HCT116 (cell line): Measurements from ENCODE around the gene A2M. TPM values are rescaled to one million over a fixed set of nuclear protein-coding genes. Genes with fewer than 3 reads are reported as not detected.

Experiments
- ATAC-seq: fragments of 200-7000 bp; cut with Tn5 transposase; 2 replicates; pipeline ENCODE4 v1.9.1; 2020; ENCODE audit warnings: mild to moderate bottlenecking, moderate library complexity
- BruUV-seq: library from RNA; stranded (reverse); fragments of 400-500 nt; replicated peaks from 2 replicates; lab custom pipeline; 2021; lab: Mats Ljungman, UMichigan
- CTCF ChIA-PET: fragments of 300-600 bp; sonication (Branson Sonifier 250); formaldehyde crosslinking; loops from one replicate; lab custom pipeline; 2021; ENCODE audit warnings: antibody characterized with exemption; lab: Charles Lee
- POLR2A ChIA-PET: fragments of 300-600, 350-600 bp; sonication (Branson Sonifier 250); formaldehyde crosslinking; loops from one replicate; lab custom pipeline; 2021; ENCODE audit warnings: antibody characterized with exemption; lab: Charles Lee
- RAD21 ChIA-PET, 2 experiments: fragments of 300-600 bp; sonication (Branson Sonifier 250); formaldehyde crosslinking; loops; one replicate each; lab custom pipeline; 2023; ENCODE audit warnings: low total read pairs in 2 of 2; ENCODE audit not compliant: uncharacterized antibody in 2 of 2, unreplicated experiment in 2 of 2, low non-redundant PET in 1 of 2; lab: Charles Lee
- DNase-seq: peaks from one replicate; pipeline ENCODE4 v3.0.0-alpha.2; 2010; ENCODE audit warnings: low read depth, low spot score
- H2AFZ ChIP-seq: fragments of 200-600 bp; shearing (Covaris generic), sonication (generic); 2 replicates; pipeline ENCODE4 v1.6.1; 2017; ENCODE audit warnings: low read depth, mixed run types, mixed read lengths, antibody characterized with exemption, low read length; ENCODE audit not compliant: poor library complexity, severe bottlenecking
- H3K27ac ChIP-seq: 2 replicates; pipeline ENCODE4 v1.5.1; 2012; ENCODE audit warnings: low read depth, low read length
- H3K27me3 ChIP-seq: fragments of 200-600 bp; sonication (generic); 2 replicates; pipeline ENCODE4 v1.6.1; 2016; ENCODE audit warnings: mixed run types, low read length, mixed read lengths; ENCODE audit not compliant: insufficient read depth
- H3K36me3 ChIP-seq, 2 experiments: fragments of 200-500 bp in 1 of 2; fragments of 200-600 bp in 1 of 2; sonication (Bioruptor generic) in 1 of 2; sonication (generic) in 1 of 2; 2 replicates each; pipeline versions ENCODE4 v1.5.1 to v1.6.1; 2014 to 2016; ENCODE audit warnings: low read length in 2 of 2, inconsistent platforms in 1 of 2, mixed read lengths in 1 of 2, mixed run types in 1 of 2; ENCODE audit not compliant: insufficient read depth in 2 of 2, control insufficient read depth in 1 of 2
- H3K4me1 ChIP-seq, 2 experiments: fragments of 200-600 bp in 1 of 2; sonication (generic) in 1 of 2; 2 replicates each; pipeline versions ENCODE4 v1.5.1 to v1.6.1; 2012 to 2017; ENCODE audit warnings: low read length in 2 of 2, inconsistent platforms in 1 of 2, mild to moderate bottlenecking in 1 of 2, mixed read lengths in 1 of 2, mixed run types in 1 of 2, moderate library complexity in 1 of 2; ENCODE audit not compliant: insufficient read depth in 2 of 2, control insufficient read depth in 1 of 2
- H3K4me2 ChIP-seq: fragments of 200-600 bp; sonication (generic); 2 replicates; pipeline ENCODE4 v1.6.1; 2017; ENCODE audit warnings: mixed run types, low read length, mixed read lengths
- H3K4me3 ChIP-seq, 2 experiments: fragments of 200-600 bp in 1 of 2; sonication (generic) in 1 of 2; replicated peaks in 1 of 2; 2 replicates each; pipeline ENCODE4 v1.5.1; 2011 to 2016; ENCODE audit warnings: low read length in 2 of 2, control low read depth in 1 of 2, low read depth in 1 of 2, mild to moderate bottlenecking in 1 of 2, mixed read lengths in 1 of 2, mixed run types in 1 of 2
- H3K79me2 ChIP-seq: fragments of 200-600 bp; sonication (generic); 2 replicates; pipeline ENCODE4 v1.6.1; 2017; ENCODE audit warnings: mild to moderate bottlenecking, mixed run types, low read length, moderate library complexity, mixed read lengths; ENCODE audit not compliant: insufficient read depth
- H3K9ac ChIP-seq: fragments of 200-600 bp; sonication (generic); 2 replicates; pipeline ENCODE4 v1.6.1; 2016; ENCODE audit warnings: low read length, mixed read lengths
- H3K9me2 ChIP-seq: fragments of 200-600 bp; sonication (generic), shearing (Covaris generic); 2 replicates; pipeline ENCODE4 v1.6.1; 2017; ENCODE audit warnings: mixed run types, mild to moderate bottlenecking, moderate library complexity; ENCODE audit not compliant: insufficient read depth
- H3K9me3 ChIP-seq, 2 experiments: fragments of 200-500 bp in 1 of 2; fragments of 200-600 bp in 1 of 2; sonication (Bioruptor generic) in 1 of 2; sonication (generic) in 1 of 2; 2 replicates each; pipeline ENCODE4 v1.6.1; 2014 to 2017; ENCODE audit warnings: low read length in 2 of 2, mixed read lengths in 2 of 2, inconsistent platforms in 1 of 2, low read depth in 1 of 2, mild to moderate bottlenecking in 1 of 2, mixed run types in 1 of 2, moderate library complexity in 1 of 2; ENCODE audit not compliant: control insufficient read depth in 1 of 2, insufficient read depth in 1 of 2
- H4K20me1 ChIP-seq: fragments of 200-600 bp; sonication (generic), shearing (Covaris generic); 2 replicates; pipeline ENCODE4 v1.6.1; 2017; ENCODE audit warnings: mixed run types, mild to moderate bottlenecking, moderate library complexity; ENCODE audit not compliant: insufficient read depth
- CBX3 ChIP-seq: IDR thresholded peaks from 2 replicates; pipeline ENCODE4 v1.6.1; 2012; ENCODE audit warnings: low read depth
- CEBPB ChIP-seq: IDR thresholded peaks from 2 replicates; pipeline ENCODE4 v1.6.1; 2012; ENCODE audit warnings: low read depth
- EZH2phosphoT487 ChIP-seq: fragments of 200-600 bp; IDR thresholded peaks from 2 replicates; pipeline ENCODE4 v1.6.1; 2018; ENCODE audit warnings: antibody characterized with exemption, borderline replicate concordance
- FOSL1 ChIP-seq: IDR thresholded peaks from 2 replicates; pipeline ENCODE4 v1.6.1; 2012; ENCODE audit warnings: low read depth
- MAX ChIP-seq: IDR thresholded peaks from 2 replicates; pipeline ENCODE4 v1.6.1; 2012
- POLR2A ChIP-seq: IDR thresholded peaks from 2 replicates; pipeline ENCODE4 v1.7.0; 2011; ENCODE audit warnings: borderline replicate concordance; ENCODE audit not compliant: insufficient read depth, insufficient read length; ENCODE audit errors: extremely low read depth
- POLR2AphosphoS5 ChIP-seq: IDR thresholded peaks from 2 replicates; pipeline ENCODE4 v1.6.1; 2011; ENCODE audit warnings: mild to moderate bottlenecking, low read depth, low read length, moderate library complexity
- RAD21 ChIP-seq: IDR thresholded peaks from 2 replicates; pipeline ENCODE4 v1.6.1; 2012; ENCODE audit warnings: low read depth, mild to moderate bottlenecking
- SIN3A ChIP-seq: IDR thresholded peaks from 2 replicates; pipeline ENCODE4 v1.6.1; 2012; ENCODE audit warnings: low read depth
- SP1 ChIP-seq: IDR thresholded peaks from 2 replicates; pipeline ENCODE4 v1.6.1; 2012; ENCODE audit warnings: low read depth
- SRF ChIP-seq: IDR thresholded peaks from 2 replicates; pipeline ENCODE4 v1.6.1; 2012; ENCODE audit warnings: low read depth
- TCF7L2 ChIP-seq: IDR thresholded peaks from 2 replicates; pipeline ENCODE4 v1.7.0; 2011; ENCODE audit warnings: borderline replicate concordance, inconsistent platforms; ENCODE audit not compliant: insufficient read depth, insufficient read length; ENCODE audit errors: extremely low read depth
- ZFX ChIP-seq: fragments of 450-650 bp; IDR thresholded peaks from 2 replicates; pipeline ENCODE4 v1.6.1; 2017
- ZNF274 ChIP-seq: fragments of 200-500 bp; sonication (Bioruptor generic); IDR thresholded peaks from 2 replicates; pipeline ENCODE4 v1.6.1; 2014; ENCODE audit warnings: mild to moderate bottlenecking, low read depth, low read length, inconsistent platforms
- intact Hi-C: fragments of 100-400 bp; cut with micrococcal nuclease; formaldehyde crosslinking; loops from 2 replicates; pipeline ENCODE4 v1.10.0; 2022
- total RNA-seq: library from RNA; stranded (reverse); gene quantifications from one replicate; pipeline ENCODE4 v1.2.1, GENCODE V29; 2021; ENCODE audit not compliant: unreplicated experiment
- TF ChIP-seq, protein P1 (sequence below): IDR thresholded peaks from 2 replicates; pipeline ENCODE4 v1.6.1; 2012

A2M gene
- total RNA-seq, 1 experiment from 2014 or later, result 3.0 TPM

DNA sequence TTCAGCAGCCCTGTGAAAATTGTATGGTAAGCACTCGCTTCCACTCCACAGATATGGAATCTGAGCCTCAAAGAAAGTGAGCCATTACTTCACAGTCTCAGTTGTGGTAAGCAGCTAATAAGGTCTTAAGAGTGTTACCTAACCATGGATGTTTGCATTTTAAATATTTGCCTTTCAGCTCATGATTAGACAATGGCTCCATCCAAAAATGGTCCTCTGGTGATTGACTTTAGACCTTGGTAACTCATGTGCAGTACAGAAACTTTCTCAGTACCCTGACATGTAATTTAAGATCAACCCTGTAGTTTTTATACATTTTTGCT lies 1.8 kb downstream of the A2M start:
- Histone ChIP-seq H3K9ac (no peak overlapping the region), H3K4me2 (no peak overlapping the region), H3K27me3 (peaks cover 41% of the 10 kb centered on the region), H3K9me3 (no peaks in the 10 kb centered on the region), H3K4me3 (no peak overlapping the region), H3K79me2 (no peaks in the 10 kb centered on the region), H3K27ac (no peak overlapping the region), H2AFZ (no peak overlapping the region), H3K9me2 (no peaks in the 10 kb centered on the region), H3K4me1 (no peaks in the 10 kb centered on the region), H4K20me1 (no peaks in the 10 kb centered on the region), H3K36me3 (no peaks in the 10 kb centered on the region)
- ChIA-PET RAD21 (no interaction called here), POLR2A (no interaction called here), CTCF (no interaction called here)
- TF ChIP-seq MAX (no peak), ZFX (no peak), SP1 (no peak), RAD21 (no peak), ZNF274 (no peak), POLR2A (no peak), SIN3A (no peak), CEBPB (no peak), SRF (no peak), CBX3 (no peak)
- TF ChIP-seq, protein P1, sequence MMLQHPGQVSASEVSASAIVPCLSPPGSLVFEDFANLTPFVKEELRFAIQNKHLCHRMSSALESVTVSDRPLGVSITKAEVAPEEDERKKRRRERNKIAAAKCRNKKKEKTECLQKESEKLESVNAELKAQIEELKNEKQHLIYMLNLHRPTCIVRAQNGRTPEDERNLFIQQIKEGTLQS, result no peak
- intact Hi-C loops, result no loop called here
- DNase-seq (no peak), ATAC-seq (no peak)
- BruUV-seq, result no TSS peak

- no peak for TF ChIP-seq EZH2phosphoT487
- TF ChIP-seq POLR2AphosphoS5, result no peak
- TF ChIP-seq RAD21, result no peak
- no peak for TF ChIP-seq CEBPB
- no peak for TF ChIP-seq SRF
- no peak for TF ChIP-seq TCF7L2
- TF ChIP-seq ZFX, result no peak
- TF ChIP-seq POLR2A, result no peak
- no peak for TF ChIP-seq SIN3A
- TF ChIP-seq SP1, result no peak
- no peak for TF ChIP-seq FOSL1
- no peak for ATAC-seq
- H3K79me2 ChIP-seq, result no peaks in the 10 kb centered on the region
- no peak overlapping the region for H2AFZ ChIP-seq
- ChIA-PET CTCF (no interaction called here), RAD21 (no interaction called here), POLR2A (no interaction called here)
- no peaks in the 10 kb centered on the region for H3K36me3 ChIP-seq
- H3K9me2 ChIP-seq, result no peaks in the 10 kb centered on the region
- H3K4me1 ChIP-seq, result no peaks in the 10 kb centered on the region
- H3K4me3 ChIP-seq, result no peak overlapping the region
- H3K4me2 ChIP-seq, result no peak overlapping the region
- intact Hi-C loops, result no loop called here
- H3K9ac ChIP-seq, result no peak overlapping the region
- H3K9me3 ChIP-seq, result no peaks in the 10 kb centered on the region
- no peak overlapping the region for H3K27ac ChIP-seq
- DNase-seq, result no peak
- H4K20me1 ChIP-seq, result no peaks in the 10 kb centered on the region
- H3K27me3 ChIP-seq, result peaks cover 36% of the 10 kb centered on the region
- BruUV-seq, result no TSS peak
Observed at GRCh38 chr12:9113296-9113986, 2.3 kb downstream of the A2M start.
